NCI-H82 treated with DMSO at 0.1 percent for 48 hours (cell line): Measurements from ENCODE around the gene CRAMP1.
"Not testable (repeated sequence)": the region's sequence is repeated elsewhere in the genome, so short reads cannot be mapped to it uniquely, and the experiment has no call there.

Experiments
- DNase-seq: peaks from one replicate; lab custom pipeline; 2025; ENCODE audit not compliant: unreplicated experiment; lab: John Stamatoyannopoulos, UW

CRAMP1 gene

GRCh38 chr16:1612320-1613111 lies at the start of gene CRAMP1:
Gene CRAMP1, plus strand, starts transcription at chr16:1612360. Its CDS starts 2,280 bp downstream, at chr16:1614640.
- no peak for DNase-seq

GRCh38 chr16:1563786-1564185 lies 48.4 kb upstream of the CRAMP1 start:
- no peak for DNase-seq

GRCh38 chr16:1564325-1564724 lies 47.8 kb upstream of the CRAMP1 start:
- DNase-seq: no peak

- no peak for DNase-seq
Measured at GRCh38 chr16:1565083-1565805, 46.9 kb upstream of the CRAMP1 start.

GRCh38 chr16:1567988-1568387 lies 44.2 kb upstream of the CRAMP1 start:
- DNase-seq: no peak

GRCh38 chr16:1571012-1571671 lies 41.0 kb upstream of the CRAMP1 start:
- no peak for DNase-seq

GRCh38 chr16:1572673-1573072 lies 39.5 kb upstream of the CRAMP1 start:
- DNase-seq: no peak

GRCh38 chr16:1573301-1573700 lies 38.9 kb upstream of the CRAMP1 start:
- no peak for DNase-seq

- DNase-seq: no peak
Measured at GRCh38 chr16:1575578-1575977, 36.6 kb upstream of the CRAMP1 start.

GRCh38 chr16:1579214-1579613 lies 32.9 kb upstream of the CRAMP1 start:
- no peak for DNase-seq

GRCh38 chr16:1580256-1580655 lies 31.9 kb upstream of the CRAMP1 start:
- DNase-seq: no peak

- no peak for DNase-seq
Measured at GRCh38 chr16:1580956-1581355, 31.2 kb upstream of the CRAMP1 start.

- DNase-seq: no peak
Measured at GRCh38 chr16:1581804-1582203, 30.4 kb upstream of the CRAMP1 start.

- DNase-seq: no peak
Measured at GRCh38 chr16:1583180-1583579, 29.0 kb upstream of the CRAMP1 start.

GRCh38 chr16:1584926-1585484 lies 27.2 kb upstream of the CRAMP1 start:
- DNase-seq: no peak

GRCh38 chr16:1590366-1590765 lies 21.8 kb upstream of the CRAMP1 start:
- no peak for DNase-seq

- no peak for DNase-seq
Measured at GRCh38 chr16:1590930-1591705, 21.0 kb upstream of the CRAMP1 start.

GRCh38 chr16:1592446-1592845 lies 19.7 kb upstream of the CRAMP1 start:
- no peak for DNase-seq

- not testable (repeated sequence) for DNase-seq
Measured at GRCh38 chr16:1595511-1595910, 16.6 kb upstream of the CRAMP1 start.

GRCh38 chr16:1596516-1596915 lies 15.6 kb upstream of the CRAMP1 start:
- no peak for DNase-seq

- DNase-seq: no peak
Measured at GRCh38 chr16:1597154-1597553, 15.0 kb upstream of the CRAMP1 start.
